ENCODE data around the gene GPR142. TPM values are rescaled to one million over a fixed set of nuclear protein-coding genes. Genes with fewer than 3 reads are reported as not detected.

The GPR142 gene
- total RNA-seq, 1 experiment from 2014 or later: not detected

GRCh38 chr17:74354123-74354522 is 13.2 kb upstream of the GPR142 start:
- Mint-ChIP-seq H3K4me1 (peaks cover 10% of the 10 kb centered on the region), H3K36me3 (no peaks in the 10 kb centered on the region), H3K9me3 (0 out of 2 replicates have a peak, but pooled peaks cover 5% of the 10 kb centered on the region), H3K4me3 (no peak overlapping the region), H3K27ac (no peak overlapping the region), H3K27me3 (ENCODE audit: low read depth) (peaks cover 85% of the 10 kb centered on the region)
- DNase-seq (ENCODE audit: low spot score): peak; percentile 88
- ChIA-PET CTCF (interaction anchor here (1.1 to 6.1 kb wide), 6 partner anchors 8 to 58 kb away, joined by 3 to 52 read pairs (median 32); partner anchors contain the start of genes BTBD17 and GPR142), POLR2A (no interaction called here)
- peak; percentile 67 for ATAC-seq
- TF ChIP-seq MLX (CRISPR knock-in tag; IDR thresholded peaks at IDR 0.05): no peak
- TF ChIP-seq SP1 (CRISPR knock-in tag; conservative IDR thresholded peaks at IDR 0.05): peak; percentile 79
- 0 out of 2 replicates have a peak, but pooled peaks have one; percentile 15 for TF ChIP-seq FOXK1 (CRISPR knock-in tag; IDR thresholded peaks at IDR 0.05)
- peak; percentile 65 for TF ChIP-seq CTCF (IDR thresholded peaks at IDR 0.05)
- TF ChIP-seq MYBL2 (CRISPR knock-in tag; IDR thresholded peaks at IDR 0.05): 0 out of 2 replicates have a peak, but pooled peaks have one; percentile 23
- peak; percentile 58; the same call in 1 of the 2 replicates for TF ChIP-seq ZBTB21 (CRISPR knock-in tag; IDR thresholded peaks at IDR 0.05; ENCODE audit: borderline replicate concordance)
- no peak for TF ChIP-seq PREB (CRISPR knock-in tag; IDR thresholded peaks at IDR 0.05; ENCODE audit: borderline replicate concordance)
- no peak for TF ChIP-seq ARID4B (CRISPR knock-in tag; IDR thresholded peaks at IDR 0.05; ENCODE audit: borderline replicate concordance)
- TF ChIP-seq, protein P1, sequence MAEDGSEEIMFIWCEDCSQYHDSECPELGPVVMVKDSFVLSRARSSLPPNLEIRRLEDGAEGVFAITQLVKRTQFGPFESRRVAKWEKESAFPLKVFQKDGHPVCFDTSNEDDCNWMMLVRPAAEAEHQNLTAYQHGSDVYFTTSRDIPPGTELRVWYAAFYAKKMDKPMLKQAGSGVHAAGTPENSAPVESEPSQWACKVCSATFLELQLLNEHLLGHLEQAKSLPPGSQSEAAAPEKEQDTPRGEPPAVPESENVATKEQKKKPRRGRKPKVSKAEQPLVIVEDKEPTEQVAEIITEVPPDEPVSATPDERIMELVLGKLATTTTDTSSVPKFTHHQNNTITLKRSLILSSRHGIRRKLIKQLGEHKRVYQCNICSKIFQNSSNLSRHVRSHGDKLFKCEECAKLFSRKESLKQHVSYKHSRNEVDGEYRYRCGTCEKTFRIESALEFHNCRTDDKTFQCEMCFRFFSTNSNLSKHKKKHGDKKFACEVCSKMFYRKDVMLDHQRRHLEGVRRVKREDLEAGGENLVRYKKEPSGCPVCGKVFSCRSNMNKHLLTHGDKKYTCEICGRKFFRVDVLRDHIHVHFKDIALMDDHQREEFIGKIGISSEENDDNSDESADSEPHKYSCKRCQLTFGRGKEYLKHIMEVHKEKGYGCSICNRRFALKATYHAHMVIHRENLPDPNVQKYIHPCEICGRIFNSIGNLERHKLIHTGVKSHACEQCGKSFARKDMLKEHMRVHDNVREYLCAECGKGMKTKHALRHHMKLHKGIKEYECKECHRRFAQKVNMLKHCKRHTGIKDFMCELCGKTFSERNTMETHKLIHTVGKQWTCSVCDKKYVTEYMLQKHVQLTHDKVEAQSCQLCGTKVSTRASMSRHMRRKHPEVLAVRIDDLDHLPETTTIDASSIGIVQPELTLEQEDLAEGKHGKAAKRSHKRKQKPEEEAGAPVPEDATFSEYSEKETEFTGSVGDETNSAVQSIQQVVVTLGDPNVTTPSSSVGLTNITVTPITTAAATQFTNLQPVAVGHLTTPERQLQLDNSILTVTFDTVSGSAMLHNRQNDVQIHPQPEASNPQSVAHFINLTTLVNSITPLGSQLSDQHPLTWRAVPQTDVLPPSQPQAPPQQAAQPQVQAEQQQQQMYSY (CRISPR knock-in tag; IDR thresholded peaks at IDR 0.05): no peak
- peak; percentile 56; the same call in 1 of the 2 replicates for TF ChIP-seq MAX (CRISPR knock-in tag; IDR thresholded peaks at IDR 0.05)
- 0 out of 2 replicates have a peak, but pooled peaks have one; percentile 33 for TF ChIP-seq FOXP1 (CRISPR knock-in tag; IDR thresholded peaks at IDR 0.05; ENCODE audit: borderline replicate concordance)
- TF ChIP-seq ETV6 (CRISPR knock-in tag; IDR thresholded peaks at IDR 0.05): peak; percentile 50; the same call in 1 of the 2 replicates
- TF ChIP-seq, protein P2, sequence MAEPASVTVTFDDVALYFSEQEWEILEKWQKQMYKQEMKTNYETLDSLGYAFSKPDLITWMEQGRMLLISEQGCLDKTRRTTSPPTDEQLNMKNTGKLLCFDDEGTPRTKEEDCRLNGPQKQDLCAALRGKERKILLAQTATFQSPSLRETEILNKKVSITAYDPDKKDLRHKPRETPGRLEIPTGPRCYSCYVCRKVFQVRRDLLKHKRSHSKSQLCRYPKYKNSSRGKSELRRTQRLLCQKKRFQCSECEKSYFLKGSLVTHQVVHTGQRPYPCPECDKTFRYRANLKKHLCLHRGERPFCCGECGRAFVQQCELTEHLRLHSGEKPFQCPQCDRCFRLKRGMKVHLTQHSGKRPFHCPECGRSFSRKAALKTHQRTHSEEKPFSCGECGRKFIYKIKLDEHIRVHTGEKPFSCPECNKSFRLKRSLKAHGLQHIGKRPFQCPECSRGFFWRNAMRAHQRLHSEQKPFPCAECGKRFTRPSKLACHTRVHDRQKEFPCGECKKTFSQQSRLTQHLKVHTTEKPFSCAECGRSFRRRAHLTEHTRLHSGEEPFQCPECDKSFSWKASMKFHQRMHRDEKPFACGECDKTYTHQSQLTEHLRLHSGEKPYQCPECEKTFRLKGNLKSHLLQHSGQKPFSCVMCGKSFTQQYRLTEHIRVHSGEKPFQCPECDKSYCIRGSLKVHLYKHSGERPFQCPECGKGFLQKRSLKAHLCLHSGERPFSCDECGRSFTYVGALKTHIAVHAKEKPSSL (CRISPR knock-in tag; conservative IDR thresholded peaks at IDR 0.05): no peak
- TF ChIP-seq, protein P3, sequence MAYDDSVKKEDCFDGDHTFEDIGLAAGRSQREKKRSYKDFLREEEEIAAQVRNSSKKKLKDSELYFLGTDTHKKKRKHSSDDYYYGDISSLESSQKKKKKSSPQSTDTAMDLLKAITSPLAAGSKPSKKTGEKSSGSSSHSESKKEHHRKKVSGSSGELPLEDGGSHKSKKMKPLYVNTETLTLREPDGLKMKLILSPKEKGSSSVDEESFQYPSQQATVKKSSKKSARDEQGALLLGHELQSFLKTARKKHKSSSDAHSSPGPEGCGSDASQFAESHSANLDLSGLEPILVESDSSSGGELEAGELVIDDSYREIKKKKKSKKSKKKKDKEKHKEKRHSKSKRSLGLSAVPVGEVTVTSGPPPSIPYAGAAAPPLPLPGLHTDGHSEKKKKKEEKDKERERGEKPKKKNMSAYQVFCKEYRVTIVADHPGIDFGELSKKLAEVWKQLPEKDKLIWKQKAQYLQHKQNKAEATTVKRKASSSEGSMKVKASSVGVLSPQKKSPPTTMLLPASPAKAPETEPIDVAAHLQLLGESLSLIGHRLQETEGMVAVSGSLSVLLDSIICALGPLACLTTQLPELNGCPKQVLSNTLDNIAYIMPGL (CRISPR knock-in tag; IDR thresholded peaks at IDR 0.05): peak; percentile 90
